ENCODE data around the gene EFNB2. TPM values are rescaled to one million over a fixed set of nuclear protein-coding genes. Genes with fewer than 3 reads are reported as not detected.

EFNB2 gene
- total and polyA plus RNA-seq, 2 of the 8 experiments (the other 6 are each of a cell fraction or from before 2014, with no cell fraction given): 8.2 to 12.0 TPM

- FAIRE-seq: no peak
Measured at GRCh38 chr13:106484084-106484483, 51.4 kb downstream of the EFNB2 start.

More at GRCh38 chr13:106484084-106484483, 51.4 kb downstream of the EFNB2 start:
- Histone ChIP-seq H3K4me2 (ENCODE audit: insufficient read depth in 1 of 2, low read depth in 2 of 2, low read length in 2 of 2) (no peak overlapping the region), H3K4me3 (ENCODE audit: extremely low read depth in 1 of 4, insufficient read depth in 2 of 4, low read depth in 3 of 4, low read length in 4 of 4) (no peak overlapping the region), H2AK5ac (ENCODE audit: low read depth, low read length) (no peak overlapping the region), H4K5ac (ENCODE audit: insufficient read length, low read depth, low read length) (no peak overlapping the region), H3K4ac (replicated peaks; ENCODE audit: insufficient read length, low read depth, low read length) (no peak overlapping the region), H3K56ac (replicated peaks; ENCODE audit: insufficient read length, low read depth, low read length) (no peak overlapping the region), H2BK15ac (ENCODE audit: low read length) (no peak overlapping the region), H3K36me3 (ENCODE audit: control insufficient read depth in 2 of 4, insufficient read depth in 4 of 4, low read length in 3 of 4) (no peaks in the 10 kb centered on the region), H3K9me3 (ENCODE audit: insufficient read depth in 2 of 2, low read depth in 1 of 2, low read length in 1 of 2) (no peaks in the 10 kb centered on the region), H3K79me2 (ENCODE audit: control insufficient read depth in 1 of 2, insufficient read depth in 2 of 2, low read length in 2 of 2) (no peaks in the 10 kb centered on the region), H3K9ac (replicated peaks in 1 of 4; ENCODE audit: extremely low read depth in 1 of 4, low read depth in 3 of 4, low read length in 3 of 4) (no peak overlapping the region), H3K14ac (ENCODE audit: insufficient read length) (no peak overlapping the region), H2AFZ (ENCODE audit: low read length) (no peak overlapping the region), H3K23me2 (ENCODE audit: low read depth, low read length) (peaks cover 2% of the 10 kb centered on the region; the same call in 1 of the 2 replicates), H2BK5ac (ENCODE audit: low read depth, low read length) (no peak overlapping the region), H3K4me1 (replicated peaks in 1 of 4; ENCODE audit: control insufficient read depth in 3 of 4, insufficient read depth in 4 of 4, low read length in 3 of 4) (no peaks in the 10 kb centered on the region), H3K27me3 (replicated peaks in 1 of 4; ENCODE audit: control insufficient read depth in 3 of 4, extremely low read depth in 1 of 4, insufficient read depth in 3 of 4, low read length in 3 of 4) (no peaks in the 10 kb centered on the region), H2BK12ac (ENCODE audit: low read depth, low read length) (no peak overlapping the region), H3K23ac (ENCODE audit: insufficient read length) (no peak overlapping the region), H2BK20ac (ENCODE audit: low read length) (no peak overlapping the region), H4K8ac (ENCODE audit: extremely low read depth, insufficient read depth, low read length) (no peak overlapping the region), H4K20me1 (replicated peaks in 1 of 2; ENCODE audit: control insufficient read depth in 1 of 2, insufficient read depth in 2 of 2, low read length in 2 of 2) (no peaks in the 10 kb centered on the region), H3K79me1 (ENCODE audit: low read depth, low read length) (no peaks in the 10 kb centered on the region), H3K18ac (ENCODE audit: extremely low read depth, low read length) (no peak overlapping the region), H3K27ac (ENCODE audit: low read depth, low read length) (no peak overlapping the region), H2BK120ac (replicated peaks; ENCODE audit: low read depth, low read length) (no peak overlapping the region), H4K91ac (replicated peaks; ENCODE audit: insufficient read length, low read length) (no peak overlapping the region)
- POLR2A ChIA-PET (ENCODE audit: partially characterized antibody): no interaction called here
- no peak for DNase-seq (ENCODE audit: low read depth in 1 of 2, low spot score in 2 of 2)
- WGBS, 2 experiments (ENCODE audit: extremely low coverage in 1 of 2, insufficient coverage in 1 of 2, insufficient read length in 1 of 2, insufficient replicate concordance in 2 of 2, low coverage in 1 of 2, low lambda C conversion rate in 2 of 2, missing lambda C conversion rate in 1 of 2): 89% methylated on average over 9 of the region's 9 CpGs; no CpG with 5 or more reads in 1 of the 2 experiments
- CTCF ChIA-PET (ENCODE audit: partially characterized antibody): interaction anchor here (1.0 to 1.4 kb wide), 2 partner anchors 19 to 50 kb away, joined by 3 read pairs; no protein-coding TSS in a partner anchor
- no peak for TF ChIP-seq ZNF274 (IDR thresholded peaks at IDR 0.05; ENCODE audit: borderline replicate concordance, extremely low read depth, low read length)
- no peak for TF ChIP-seq BCL11A (IDR thresholded peaks at IDR 0.05; ENCODE audit: low read depth in 2 of 2, low read length in 2 of 2)
- TF ChIP-seq PHF8 (conservative IDR thresholded peaks at IDR 0.05; ENCODE audit: low read depth, low read length): no peak
- no peak for TF ChIP-seq BRCA1 (IDR thresholded peaks at IDR 0.05; ENCODE audit: low read depth, low read length)
- TF ChIP-seq HDAC6 (IDR thresholded peaks at IDR 0.05; ENCODE audit: low read depth, low read length): no peak
- TF ChIP-seq EZH2 (IDR thresholded peaks at IDR 0.05; ENCODE audit: low read depth, low read length, severe bottlenecking): no peak
- no peak for TF ChIP-seq NANOG (IDR thresholded peaks at IDR 0.05; ENCODE audit: insufficient read depth, low read depth, low read length, poor library complexity, severe bottlenecking)
- TF ChIP-seq CREB1 (IDR thresholded peaks at IDR 0.05): no peak
- TF ChIP-seq FOSL1 (IDR thresholded peaks at IDR 0.05; ENCODE audit: insufficient read depth, low read depth, low read length): no peak
- no peak for TF ChIP-seq POLR2A (IDR thresholded peaks at IDR 0.05; ENCODE audit: control extremely low read depth in 1 of 2, low read depth in 2 of 2, low read length in 2 of 2)
- TF ChIP-seq CEBPB (IDR thresholded peaks at IDR 0.05; ENCODE audit: low read depth, low read length): no peak
- no peak for TF ChIP-seq KDM1A (IDR thresholded peaks at IDR 0.05; ENCODE audit: borderline replicate concordance, low read length)
- TF ChIP-seq SRF (IDR thresholded peaks at IDR 0.05; ENCODE audit: low read depth, low read length): no peak

Measured in H1 (cell line).